HepG2 (cell line): ENCODE data around the gene ZC3H18. TPM values are rescaled to one million over a fixed set of nuclear protein-coding genes. Genes with fewer than 3 reads are reported as not detected.

Experiments used
- ATAC-seq: fragments of 200-7000 bp; cut with Tn5 transposase; 3 replicates; pipeline ENCODE4 v1.9.1; 2020; ENCODE audit warnings: mild to moderate bottlenecking, moderate library complexity
- BruUV-seq: library from RNA; stranded (reverse); fragments of 400-500 nt; replicated peaks from 2 replicates; lab custom pipeline; 2021; lab: Mats Ljungman, UMichigan
- CTCF ChIA-PET: fragments of 300-600 bp; formaldehyde crosslinking; extraction: SDS; loops from one replicate; lab custom pipeline; 2021; ENCODE audit warnings: low total read pairs, inconsistent platforms, low intra/inter-chr PET ratio; lab: Yijun Ruan, JAX
- POLR2A ChIA-PET: fragments of 350-600 bp; sonication (Branson Sonifier 250); formaldehyde crosslinking; loops from one replicate; lab custom pipeline; 2020; ENCODE audit warnings: antibody characterized with exemption, inconsistent platforms; lab: Yijun Ruan, JAX
- DNase-seq: peaks from one replicate; pipeline ENCODE4 v3.0.0-alpha.2; 2015; ENCODE audit warnings: low spot score
- FAIRE-seq: peaks from 3 replicates; lab custom pipeline; 2011; peaks lifted over from hg19 to GRCh38; lab: Jason Lieb, UNC
- H2AFZ ChIP-seq: one replicate; pipeline ENCODE4 v1.6.1; 2011; ENCODE audit warnings: low read length, inconsistent platforms
- H3K27ac ChIP-seq: fragments of 300-600 bp; 3 replicates; pipeline ENCODE4 v1.8.0; 2011; ENCODE audit warnings: mixed run types, mild to moderate bottlenecking, mixed read lengths, low read length, inconsistent platforms; ENCODE audit not compliant: insufficient read depth; ENCODE audit errors: extremely low read length
- H3K27me3 ChIP-seq, 2 experiments: fragments of 200-600 bp in 1 of 2; 2 replicates in 1 of 2; 3 replicates in 1 of 2; pipeline versions ENCODE4 v1.6.0 to v1.8.0; 2011; ENCODE audit warnings: low read length in 2 of 2, mild to moderate bottlenecking in 2 of 2, moderate library complexity in 2 of 2, inconsistent platforms in 1 of 2; ENCODE audit not compliant: insufficient read depth in 2 of 2, control insufficient read depth in 1 of 2
- H3K36me3 ChIP-seq, 2 experiments: fragments of 200-600 bp in 1 of 2; replicated peaks in 1 of 2; 2 replicates in 1 of 2; 3 replicates in 1 of 2; pipeline versions ENCODE4 v1.5.1 to v1.8.0; 2011; ENCODE audit warnings: low read length in 2 of 2, inconsistent platforms in 1 of 2; ENCODE audit not compliant: insufficient read depth in 2 of 2, control insufficient read depth in 1 of 2
- H3K4me1 ChIP-seq: 2 replicates; pipeline ENCODE4 v1.5.1; 2012; ENCODE audit warnings: low read length, inconsistent platforms; ENCODE audit not compliant: insufficient read depth
- H3K4me2 ChIP-seq: 2 replicates; pipeline ENCODE4 v1.6.0; 2011; ENCODE audit warnings: low read depth, low read length, inconsistent platforms
- H3K4me3 ChIP-seq, 3 experiments: fragments of 200-600 bp in 1 of 3; sonication (generic), shearing (Covaris generic) in 1 of 3; replicated peaks in 1 of 3; 2 replicates each; pipeline ENCODE4 v1.5.1; 2011 to 2016; ENCODE audit warnings: low read length in 3 of 3, inconsistent platforms in 2 of 3, low read depth in 2 of 3, mild to moderate bottlenecking in 2 of 3, control low read depth in 1 of 3, mixed read lengths in 1 of 3; ENCODE audit not compliant: insufficient read depth in 1 of 3
- H3K79me2 ChIP-seq: one replicate; pipeline ENCODE4 v1.6.1; 2011; ENCODE audit warnings: low read length, inconsistent platforms; ENCODE audit not compliant: insufficient read depth
- H3K9ac ChIP-seq: 2 replicates; pipeline ENCODE4 v1.6.0; 2011; ENCODE audit warnings: mild to moderate bottlenecking, low read depth, low read length, inconsistent platforms; ENCODE audit not compliant: insufficient read depth
- H3K9me3 ChIP-seq: 2 replicates; pipeline ENCODE4 v1.5.1; 2012; ENCODE audit warnings: mild to moderate bottlenecking, low read length
- H4K20me1 ChIP-seq: 2 replicates; pipeline ENCODE4 v1.6.0; 2011; ENCODE audit warnings: inconsistent platforms, mild to moderate bottlenecking, low read length, moderate library complexity; ENCODE audit not compliant: insufficient read depth
- CEBPB ChIP-seq: IDR thresholded peaks from 2 replicates; pipeline ENCODE4 v1.6.1; 2011; ENCODE audit warnings: low read depth, low read length, improper control_type of control experiment, borderline replicate concordance
- FOXA1 ChIP-seq, 2 experiments: fragments of 450-650 bp in 1 of 2; sonication (generic) in 1 of 2; formaldehyde crosslinking in 1 of 2; IDR thresholded peaks; 2 replicates each; pipeline versions ENCODE4 v1.4.0 to v1.6.1; 2016 to 2020; ENCODE audit warnings: missing genetic modification reagents in 1 of 2
- GMEB2 ChIP-seq: IDR thresholded peaks from 2 replicates; pipeline ENCODE4 v1.6.1; 2016; ENCODE audit warnings: missing biosample characterization, missing genetic modification reagents, low read depth
- HOXA9 ChIP-seq: sonication (generic); formaldehyde crosslinking; IDR thresholded peaks from 2 replicates; pipeline ENCODE4 v1.8.1; 2022; ENCODE audit warnings: missing genetic modification reagents, mild to moderate bottlenecking, moderate library complexity, borderline replicate concordance
- KMT2B ChIP-seq: IDR thresholded peaks from 2 replicates; pipeline ENCODE4 v1.6.1; 2016; ENCODE audit warnings: missing genetic modification reagents, missing compliant biosample characterization
- ZNF33B ChIP-seq: sonication (generic); formaldehyde crosslinking; IDR thresholded peaks from 2 replicates; pipeline ENCODE4 v1.5.1; 2020; ENCODE audit warnings: mild to moderate bottlenecking, missing genetic modification reagents
- ZNF652 ChIP-seq: IDR thresholded peaks from 2 replicates; pipeline ENCODE4 v1.6.1; 2016; ENCODE audit warnings: low read depth, borderline replicate concordance
- ZNF749 ChIP-seq: sonication (generic); formaldehyde crosslinking; IDR thresholded peaks from 2 replicates; pipeline ENCODE4 v1.8.0; 2022; ENCODE audit warnings: mild to moderate bottlenecking, missing genetic modification reagents, moderate library complexity, borderline replicate concordance
- ZNF768 ChIP-seq: sonication (generic); formaldehyde crosslinking; IDR thresholded peaks from 2 replicates; pipeline ENCODE4 v1.4.0; 2020; ENCODE audit warnings: missing genetic modification reagents
- WGBS: methylation state at CpG from one replicate; pipeline ENCODE4 v1.1.6; 2017; ENCODE audit warnings: low lambda C conversion rate; 5-methylcytosine and 5-hydroxymethylcytosine counted together
- in situ Hi-C: cut with HindIII; loops from 2 replicates; pipeline ENCODE4 v1.10.0; 2017; ENCODE audit warnings: low pct_unique_long_range_greater_than_20kb; ENCODE audit not compliant: extremely low pct_ligation_motif_present
- intact Hi-C: fragments of 100-400 bp; cut with micrococcal nuclease; formaldehyde crosslinking; loops from one replicate; pipeline ENCODE4 v1.10.0; 2022; ENCODE audit not compliant: unreplicated experiment
- polyA plus RNA-seq, 8 experiments: library from polyadenylated mRNA; depleted of rRNA in 3 of 8; stranded (reverse) in 7 of 8; unstranded in 1 of 8; fragments of >200 nt; fragmentation: Illumina TruSeq in 4 of 8; extraction: Trizol in 4 of 8; gene quantifications; 2 replicates each; pipeline versions ENCODE4 v1.2.1 to v1.2.3, GENCODE V29; 2011 to 2016; ENCODE audit warnings: low read depth in 4 of 8, missing spikeins in 1 of 8, mixed read lengths in 1 of 8; ENCODE audit not compliant: insufficient read depth in 1 of 8
- total RNA-seq, 5 experiments: library from RNA; depleted of rRNA; stranded (reverse); fragments of >200 nt; fragmentation: Illumina TruSeq; extraction: Trizol; gene quantifications; 2 replicates each; pipeline ENCODE4 v1.2.3, GENCODE V29; 2016; ENCODE audit warnings: low read depth in 1 of 5

ZC3H18 gene
- total and polyA plus RNA-seq, 2 of the 13 experiments (the other 11 are each of a cell fraction or from before 2014, with no cell fraction given), result 11.2 to 27.4 TPM

GRCh38 chr16:88548131-88548874, 21.9 kb upstream of the ZC3H18 start (continued):
- TF ChIP-seq FOXA1 (IDR thresholded peaks at IDR 0.05) (no peak), FOXA1 (CRISPR knock-in tag; IDR thresholded peaks at IDR 0.05) (no peak), GMEB2 (no peak), ZNF768 (peak; percentile 22; the same call in 1 of the 2 replicates), ZNF33B (CRISPR knock-in tag) (no peak), CEBPB (peak; percentile 68), HOXA9 (CRISPR knock-in tag) (no peak), KMT2B (CRISPR knock-in tag) (no peak)

GRCh38 chr16:88548985-88549384, 21.2 kb upstream of the ZC3H18 start:
- in situ Hi-C loops, result no loop called here
- peaks cover 17 to 65% of the 10 kb centered on the region in 2 experiments; a peak in 4 of 5 replicates for H3K27me3 ChIP-seq
- no peak overlapping the region for H3K4me3 ChIP-seq
- H3K27ac ChIP-seq, result no peak overlapping the region
- H3K36me3 ChIP-seq, result no peaks in the 10 kb centered on the region
- H3K4me1 ChIP-seq, result peaks cover 17% of the 10 kb centered on the region
- TF ChIP-seq ZNF652, result peak; percentile 52; the same call in 1 of the 2 replicates
- no peak for TF ChIP-seq ZNF749 (CRISPR knock-in tag)
- intact Hi-C loops, result no loop called here
- H2AFZ ChIP-seq, result no peak overlapping the region
- H3K4me2 ChIP-seq, result no peak overlapping the region
- 51% methylated on average over 13 of the region's 13 CpGs for WGBS
- no peak overlapping the region for H3K9ac ChIP-seq
- no TSS peak for BruUV-seq
- H3K79me2 ChIP-seq, result no peaks in the 10 kb centered on the region
- POLR2A ChIA-PET, result no interaction called here
- peaks cover 4% of the 10 kb centered on the region for H3K9me3 ChIP-seq
- ATAC-seq (no peak), FAIRE-seq (no peak), DNase-seq (no peak)
- H4K20me1 ChIP-seq, result no peaks in the 10 kb centered on the region
- CTCF ChIA-PET, result no interaction called here
